Esophagus squamous epithelium (tissue), 5 donors: ENCODE measurements around the gene TBC1D19. TPM values are rescaled to one million over a fixed set of nuclear protein-coding genes. Genes with fewer than 3 reads are reported as not detected.

Experiments used
- DNase-seq: peaks from one replicate; lab custom pipeline; 2025; lab: John Stamatoyannopoulos, UW
- H3K27ac ChIP-seq, 4 donors: fragments of 200-600 bp; sonication (generic); one replicate each; pipeline ENCODE4 v1.5.1; 2016 to 2019; ENCODE audit warnings: mild to moderate bottlenecking in 1 of 4
- H3K27me3 ChIP-seq, 4 donors: fragments of 200-600 bp; sonication (generic); 1 replicate in 3 of 4; 2 replicates in 1 of 4; pipeline versions ENCODE4 v1.5.1 to v1.6.0; 2017 to 2021; ENCODE audit warnings: antibody characterized with exemption in 1 of 4
- H3K36me3 ChIP-seq, 3 donors: fragments of 200-600 bp; sonication (generic); one replicate each; pipeline ENCODE4 v1.5.1; 2016 to 2019
- H3K4me1 ChIP-seq, 3 donors: fragments of 200-600 bp; sonication (generic); one replicate each; pipeline ENCODE4 v1.5.1; 2017 to 2019
- H3K4me3 ChIP-seq, 4 donors: fragments of 200-600 bp; sonication (generic); 1 replicate in 3 of 4; 2 replicates in 1 of 4; pipeline ENCODE4 v1.5.1; 2016 to 2019; ENCODE audit warnings: mild to moderate bottlenecking in 2 of 4, moderate library complexity in 1 of 4
- H3K9me3 ChIP-seq, 3 donors: fragments of 200-600 bp; sonication (generic); one replicate each; pipeline ENCODE4 v1.5.1; 2016 to 2019
- CTCF ChIP-seq, 6 experiments: fragments of 450-650 bp in 4 of 6; fragments of 200-600 bp in 2 of 6; sonication (generic) in 2 of 6; IDR thresholded peaks; one replicate each; pipeline ENCODE4 v1.5.1; 2016 to 2019; ENCODE audit warnings: antibody characterized with exemption in 6 of 6, mild to moderate bottlenecking in 4 of 6, moderate library complexity in 4 of 6
- POLR2A ChIP-seq, 4 donors: fragments of 450-650 bp; IDR thresholded peaks; one replicate each; pipeline ENCODE4 v1.6.1; 2017; ENCODE audit warnings: antibody characterized with exemption in 4 of 4, mild to moderate bottlenecking in 4 of 4, moderate library complexity in 3 of 4
- WGBS, 2 donors: methylation state at CpG; one replicate each; pipeline ENCODE4 v1.1.5; 2018; 5-methylcytosine and 5-hydroxymethylcytosine counted together
- intact Hi-C: fragments of 100-400 bp; cut with DNase I; formaldehyde crosslinking; loops from one replicate; pipeline ENCODE4 v1.15.0; 2022
- small RNA-seq, 4 donors: library from RNA; depleted of rRNA; stranded (forward); fragments of <200 nt; gene quantifications; one replicate each; pipeline ENCODE3, GENCODE V24; 2016
- total RNA-seq, 4 donors: library from RNA; depleted of rRNA; stranded (reverse); fragments of >200 nt; gene quantifications; one replicate each; pipeline ENCODE4 v1.1.0, GENCODE V29; 2016
- donor health status: DM: yes; HTN: yes; CAD: no.

The TBC1D19 gene
- total RNA-seq, 4 donors from 2014 or later, result 3.9 to 9.8 (median 5.3) TPM

- peaks cover 0 to 9% (median 7%) of the 10 kb centered on the region in 3 donors for H3K4me1 ChIP-seq
- H3K36me3 ChIP-seq, result no peaks in the 10 kb centered on the region
- TF ChIP-seq CTCF (IDR thresholded peaks at IDR 0.05), result no peak
- TF ChIP-seq POLR2A (IDR thresholded peaks at IDR 0.05), result no peak
- no peak overlapping the region for H3K27ac ChIP-seq
- no peak overlapping the region for H3K4me3 ChIP-seq
- H3K9me3 ChIP-seq, result no peaks in the 10 kb centered on the region
- peaks cover 0 to 86% (median 0%) of the 10 kb centered on the region in 4 donors for H3K27me3 ChIP-seq
- 81 to 94% methylated on average over 9 to 17 of the region's 26 CpGs for WGBS, 2 donors
- intact Hi-C loops, result no loop called here
- no peak for DNase-seq
Observed at GRCh38 chr4:26804451-26804850, 220.6 kb downstream of the TBC1D19 start.

GRCh38 chr4:26804925-26805324 lies 221.0 kb downstream of the TBC1D19 start:
- Histone ChIP-seq H3K4me1 (peaks cover 0 to 9% (median 7%) of the 10 kb centered on the region in 3 donors), H3K27ac (no peak overlapping the region), H3K4me3 (no peak overlapping the region), H3K9me3 (no peaks in the 10 kb centered on the region), H3K27me3 (peaks cover 0 to 86% (median 0%) of the 10 kb centered on the region in 4 donors), H3K36me3 (no peaks in the 10 kb centered on the region)
- 70 to 83% methylated on average over 9 to 10 of the region's 10 CpGs for WGBS, 2 donors
- DNase-seq, result no peak
- no peak for TF ChIP-seq POLR2A (IDR thresholded peaks at IDR 0.05)
- no peak for TF ChIP-seq CTCF (IDR thresholded peaks at IDR 0.05)
- intact Hi-C loops, result no loop called here

Small RNA genes within 50 kb of the gene (small RNA-seq; reads per million reads assigned to genes)
- 0 to 0.15 (median 0) reads per million in 4 donors for gene RF00284

Other genes with a start within 250 kb of the TBC1D19 start
- not detected for gene CCKAR, start 93.6 kb upstream of the TBC1D19 start, total RNA-seq